MM.1S (cell line): ENCODE data around the gene CNTLN.
"Not testable (repeated sequence)": the region's sequence is repeated elsewhere in the genome, so short reads cannot be mapped to it uniquely, and the experiment has no call there.

Experiments
- DNase-seq: peaks from one replicate; pipeline ENCODE4 v3.0.0-alpha.2; 2015
- H2AFZ ChIP-seq: fragments of 300-600 bp; sonication (generic); 2 replicates; pipeline ENCODE4 v1.6.0; 2016; ENCODE audit warnings: antibody characterized with exemption, low read length
- H3F3A ChIP-seq: fragments of 300-600 bp; sonication (generic); 2 replicates; pipeline ENCODE4 v1.6.1; 2016; ENCODE audit warnings: mild to moderate bottlenecking, antibody characterized with exemption, low read length, moderate library complexity, mixed read lengths; ENCODE audit not compliant: insufficient read depth
- H3K27ac ChIP-seq: fragments of 300-600 bp; sonication (generic); 2 replicates; pipeline ENCODE4 v1.5.1; 2016; ENCODE audit warnings: mild to moderate bottlenecking, low read length
- H3K27me3 ChIP-seq: fragments of 300-600 bp; sonication (generic); replicated peaks from 2 replicates; pipeline ENCODE4 v1.6.0; 2016; ENCODE audit warnings: low read length; ENCODE audit not compliant: insufficient read depth
- H3K36me3 ChIP-seq: fragments of 300-600 bp; sonication (generic); replicated peaks from 2 replicates; pipeline ENCODE4 v1.6.1; 2016; ENCODE audit warnings: mild to moderate bottlenecking, low read length, mixed read lengths; ENCODE audit not compliant: insufficient read depth
- H3K4me1 ChIP-seq: fragments of 300-600 bp; sonication (generic); 2 replicates; pipeline ENCODE4 v1.6.1; 2016; ENCODE audit warnings: low read length, mixed read lengths
- H3K4me2 ChIP-seq: fragments of 300-600 bp; sonication (generic); 2 replicates; pipeline ENCODE4 v1.6.0; 2016; ENCODE audit warnings: low read depth, low read length
- H3K4me3 ChIP-seq: fragments of 300-600 bp; sonication (generic); 2 replicates; pipeline ENCODE4 v1.5.1; 2016; ENCODE audit warnings: low read length, mixed read lengths
- H3K79me2 ChIP-seq: fragments of 300-600 bp; sonication (generic); 2 replicates; pipeline ENCODE4 v1.6.1; 2016; ENCODE audit warnings: mixed run types, low read length, mixed read lengths
- H3K9ac ChIP-seq: fragments of 300-600 bp; sonication (generic); 2 replicates; pipeline ENCODE4 v1.6.1; 2016; ENCODE audit warnings: low read length, mixed read lengths
- H3K9me2 ChIP-seq: fragments of 300-600 bp; sonication (generic); replicated peaks from 2 replicates; pipeline ENCODE4 v1.6.1; 2016; ENCODE audit warnings: mild to moderate bottlenecking, low read length, mixed read lengths; ENCODE audit not compliant: insufficient read depth
- H3K9me3 ChIP-seq: fragments of 300-600 bp; sonication (generic); replicated peaks from 2 replicates; pipeline ENCODE4 v1.6.1; 2016; ENCODE audit warnings: mild to moderate bottlenecking, low read length, mixed read lengths; ENCODE audit not compliant: insufficient read depth
- H4K20me1 ChIP-seq: fragments of 300-600 bp; sonication (generic); 2 replicates; pipeline ENCODE4 v1.6.1; 2016; ENCODE audit warnings: mild to moderate bottlenecking, low read length, moderate library complexity, mixed read lengths; ENCODE audit not compliant: insufficient read depth
- EZH2 ChIP-seq: fragments of 300-600 bp; sonication (generic); optimal IDR thresholded peaks from 2 replicates; pipeline ENCODE3; 2017; ENCODE audit warnings: low read depth, mild to moderate bottlenecking, antibody characterized with exemption, low read length, mixed read lengths
- EZH2phosphoT487 ChIP-seq: fragments of 300-600 bp; sonication (generic); IDR thresholded peaks from 2 replicates; pipeline ENCODE4 v1.6.1; 2018; ENCODE audit warnings: antibody characterized with exemption, low read length
- TF ChIP-seq, protein P1 (sequence below): fragments of 300-600 bp; sonication (generic); IDR thresholded peaks from 2 replicates; pipeline ENCODE4 v1.5.1; 2016; ENCODE audit warnings: antibody characterized with exemption, low read length, mixed read lengths

CNTLN gene

GRCh38 chr9:17236147-17236546, 101.3 kb downstream of the CNTLN start:
- H3K27me3 ChIP-seq, result no peaks in the 10 kb centered on the region
- H3K4me2 ChIP-seq, result no peak overlapping the region
- no peak for DNase-seq
- H3K79me2 ChIP-seq, result no peaks in the 10 kb centered on the region
- H3K4me3 ChIP-seq, result no peak overlapping the region
- H3K9me2 ChIP-seq, result no peaks in the 10 kb centered on the region
- H3K4me1 ChIP-seq, result no peaks in the 10 kb centered on the region
- no peaks in the 10 kb centered on the region for H3K36me3 ChIP-seq
- H3K9ac ChIP-seq, result no peak overlapping the region
- no peaks in the 10 kb centered on the region for H3K9me3 ChIP-seq
- H4K20me1 ChIP-seq, result no peaks in the 10 kb centered on the region
- H3F3A ChIP-seq, result no peaks in the 10 kb centered on the region
- no peak for TF ChIP-seq EZH2
- TF ChIP-seq, protein P1, sequence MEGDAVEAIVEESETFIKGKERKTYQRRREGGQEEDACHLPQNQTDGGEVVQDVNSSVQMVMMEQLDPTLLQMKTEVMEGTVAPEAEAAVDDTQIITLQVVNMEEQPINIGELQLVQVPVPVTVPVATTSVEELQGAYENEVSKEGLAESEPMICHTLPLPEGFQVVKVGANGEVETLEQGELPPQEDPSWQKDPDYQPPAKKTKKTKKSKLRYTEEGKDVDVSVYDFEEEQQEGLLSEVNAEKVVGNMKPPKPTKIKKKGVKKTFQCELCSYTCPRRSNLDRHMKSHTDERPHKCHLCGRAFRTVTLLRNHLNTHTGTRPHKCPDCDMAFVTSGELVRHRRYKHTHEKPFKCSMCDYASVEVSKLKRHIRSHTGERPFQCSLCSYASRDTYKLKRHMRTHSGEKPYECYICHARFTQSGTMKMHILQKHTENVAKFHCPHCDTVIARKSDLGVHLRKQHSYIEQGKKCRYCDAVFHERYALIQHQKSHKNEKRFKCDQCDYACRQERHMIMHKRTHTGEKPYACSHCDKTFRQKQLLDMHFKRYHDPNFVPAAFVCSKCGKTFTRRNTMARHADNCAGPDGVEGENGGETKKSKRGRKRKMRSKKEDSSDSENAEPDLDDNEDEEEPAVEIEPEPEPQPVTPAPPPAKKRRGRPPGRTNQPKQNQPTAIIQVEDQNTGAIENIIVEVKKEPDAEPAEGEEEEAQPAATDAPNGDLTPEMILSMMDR, result no peak
- TF ChIP-seq EZH2phosphoT487, result no peak
- no peak overlapping the region for H3K27ac ChIP-seq
- H2AFZ ChIP-seq, result no peak overlapping the region

DNA sequence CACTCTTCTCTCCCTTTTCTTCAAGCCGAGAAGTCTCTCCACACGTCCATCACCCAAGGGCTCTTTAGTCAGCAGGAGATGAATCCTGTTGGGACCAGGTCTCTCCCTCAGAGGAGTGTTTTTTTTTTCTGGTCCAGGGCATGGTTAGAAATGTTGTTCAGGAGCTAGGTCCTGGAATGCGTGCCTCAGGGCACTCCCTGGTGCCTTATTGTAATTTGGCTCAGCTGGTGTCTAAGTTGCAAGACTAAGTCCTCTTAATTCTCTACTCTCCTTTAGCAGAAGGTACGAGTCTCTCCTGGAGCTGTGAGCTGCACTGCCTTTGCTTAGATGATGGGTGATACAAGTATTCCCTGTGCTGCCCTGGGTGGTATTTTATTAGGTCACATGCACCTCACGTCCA, 111.9 kb downstream of the CNTLN start:
- no peaks in the 10 kb centered on the region for H3K4me1 ChIP-seq
- H3K4me3 ChIP-seq, result no peak overlapping the region
- no peaks in the 10 kb centered on the region for H3F3A ChIP-seq
- no peak overlapping the region for H3K9ac ChIP-seq
- H3K79me2 ChIP-seq, result no peaks in the 10 kb centered on the region
- H3K4me2 ChIP-seq, result no peak overlapping the region
- DNase-seq, result no peak
- no peaks in the 10 kb centered on the region for H4K20me1 ChIP-seq
- no peaks in the 10 kb centered on the region for H3K36me3 ChIP-seq
- TF ChIP-seq EZH2 (no peak), EZH2phosphoT487 (no peak)
- TF ChIP-seq, protein P1, result no peak
- no peaks in the 10 kb centered on the region for H3K27me3 ChIP-seq
- no peak overlapping the region for H3K27ac ChIP-seq
- H2AFZ ChIP-seq, result no peak overlapping the region
- H3K9me3 ChIP-seq, result no peaks in the 10 kb centered on the region
- H3K9me2 ChIP-seq, result no peaks in the 10 kb centered on the region

DNA sequence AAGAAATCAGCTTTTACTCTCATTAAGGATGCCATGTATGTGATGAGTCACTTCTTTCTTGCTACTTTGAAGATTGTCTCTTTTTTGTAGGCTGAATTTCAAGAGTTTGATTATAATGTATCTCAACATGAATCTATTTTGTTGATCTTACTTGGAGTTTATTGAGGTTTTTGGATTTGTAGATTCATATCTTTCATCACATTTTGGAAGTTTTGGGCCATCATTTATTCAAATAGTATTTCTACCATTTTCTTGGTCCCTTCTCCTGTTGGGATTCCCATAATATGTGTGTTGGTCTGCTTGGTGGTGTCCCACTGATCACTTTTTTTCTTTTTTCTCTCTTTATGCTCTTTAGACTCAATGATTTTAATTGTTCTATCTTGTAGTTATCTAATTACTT, 116.3 kb downstream of the CNTLN start:
- Histone ChIP-seq H3K79me2 (no peaks in the 10 kb centered on the region), H3K9ac (no peak overlapping the region), H3K4me3 (no peak overlapping the region), H3K27me3 (no peaks in the 10 kb centered on the region), H3K27ac (no peak overlapping the region), H3K4me1 (no peaks in the 10 kb centered on the region), H2AFZ (no peak overlapping the region), H4K20me1 (no peaks in the 10 kb centered on the region), H3K4me2 (no peak overlapping the region), H3K9me2 (no peaks in the 10 kb centered on the region), H3F3A (no peaks in the 10 kb centered on the region), H3K36me3 (no peaks in the 10 kb centered on the region), H3K9me3 (no peaks in the 10 kb centered on the region)
- TF ChIP-seq, protein P1, result no peak
- TF ChIP-seq EZH2 (no peak), EZH2phosphoT487 (no peak)
- DNase-seq, result no peak

DNA sequence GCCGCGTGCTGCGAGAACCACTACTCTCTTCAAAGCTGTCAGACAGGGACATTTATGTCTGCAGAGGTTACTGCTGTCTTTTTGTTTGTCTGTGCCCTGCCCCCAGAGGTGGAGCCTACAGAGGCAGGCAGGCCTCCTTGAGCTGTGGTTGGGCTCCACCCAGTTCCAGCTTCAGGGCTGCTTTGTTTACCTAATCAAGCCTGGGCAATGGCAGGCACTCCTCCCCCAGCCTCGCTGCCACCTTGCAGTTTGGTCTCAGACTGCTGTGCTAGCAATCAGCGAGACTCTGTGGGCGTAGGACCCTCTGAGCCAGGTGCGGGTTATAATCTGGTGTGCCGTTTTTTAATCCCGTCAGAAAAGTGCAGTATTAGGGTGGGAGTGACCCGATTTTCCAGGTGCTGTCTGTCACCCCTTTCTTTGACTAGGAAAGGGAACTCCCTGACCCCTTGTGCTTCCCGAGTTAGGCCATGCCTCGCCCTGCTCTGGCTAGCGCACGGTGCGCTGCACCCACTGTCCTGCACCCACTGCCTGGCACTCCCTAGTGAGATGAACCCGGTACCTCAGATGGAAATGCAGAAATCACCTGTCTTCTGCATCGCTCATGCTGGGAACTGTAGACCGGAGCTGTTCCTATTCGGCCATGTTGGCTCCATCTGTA, 133.8 kb downstream of the CNTLN start:
- not testable (repeated sequence) for H4K20me1 ChIP-seq, H2AFZ ChIP-seq, H3K9ac ChIP-seq, H3K36me3 ChIP-seq, H3K27me3 ChIP-seq, H3K9me2 ChIP-seq, H3K4me2 ChIP-seq, H3K79me2 ChIP-seq, H3K27ac ChIP-seq, H3K9me3 ChIP-seq, H3F3A ChIP-seq, H3K4me1 ChIP-seq, DNase-seq, H3K4me3 ChIP-seq
